ENCODE data around the gene MOCS1. TPM values are rescaled to one million over a fixed set of nuclear protein-coding genes. Genes with fewer than 3 reads are reported as not detected.

Gene MOCS1
- total and polyA plus RNA-seq, 4 donors = 6.7 to 36.2 (median 29.2) TPM

DNA sequence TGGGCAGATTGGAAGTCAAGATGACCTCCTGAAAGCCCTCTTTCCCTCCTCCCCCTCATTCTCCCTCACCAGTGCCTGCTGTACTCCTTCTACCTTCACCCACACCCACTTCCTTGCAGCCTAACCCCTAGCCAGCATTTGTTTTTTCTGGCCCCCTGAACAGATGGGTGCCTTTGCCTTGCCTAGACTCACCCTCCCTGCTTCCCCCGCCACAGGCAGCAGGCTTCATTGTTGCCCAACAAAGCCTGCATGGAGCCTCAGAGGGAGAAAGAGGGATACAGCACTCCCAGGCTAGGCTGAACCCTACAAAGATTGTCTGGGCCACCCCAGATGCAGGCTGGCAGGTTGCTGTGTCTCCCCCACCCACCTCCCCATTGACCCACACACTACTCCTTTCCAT, 2.7 kb downstream of the MOCS1 start:
- no peak for DNase-seq (ENCODE audit: low spot score)
- H3K27ac ChIP-seq (ENCODE audit: low read depth in 1 of 2, low read length in 2 of 2) = peak overlapping the region in 1 of 2 donors; percentile 5

DNA sequence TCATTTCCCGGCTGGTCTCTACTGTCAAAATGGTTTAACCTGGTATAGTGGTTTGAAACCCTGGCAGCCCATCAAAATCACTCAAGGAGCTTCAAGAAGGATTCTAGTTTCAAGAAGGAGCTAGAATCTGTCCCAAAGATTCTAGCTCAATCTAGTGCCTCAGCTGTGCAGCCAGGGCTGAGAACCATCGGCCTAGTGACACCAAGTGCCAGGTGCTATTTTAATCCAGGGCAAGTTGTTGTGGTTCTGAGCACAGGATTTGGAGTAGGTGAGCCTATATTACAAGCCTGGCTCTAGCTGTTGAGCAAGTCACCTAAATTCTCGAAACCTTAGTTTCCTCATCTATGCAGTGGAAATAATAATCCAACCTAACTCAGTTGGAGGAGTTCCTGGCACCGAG, 3.7 kb downstream of the MOCS1 start:
- Histone ChIP-seq H3K4me3 (ENCODE audit: low read depth in 1 of 3, low read length in 3 of 3) (no peak overlapping the region), H3K9ac (ENCODE audit: low read depth in 1 of 2, low read length in 2 of 2) (no peak overlapping the region), H3K4me1 (ENCODE audit: control insufficient read depth in 4 of 4, insufficient read depth in 4 of 4, low read length in 3 of 4) (peaks cover 9 to 48% (median 36%) of the 10 kb centered on the region in 4 donors), H3K9me3 (ENCODE audit: control insufficient read depth in 4 of 4, low read length in 3 of 4) (no peaks in the 10 kb centered on the region), H3K27ac (ENCODE audit: low read depth in 1 of 2, low read length in 2 of 2) (peak overlapping the region; percentile 33 to 67), H3K36me3 (ENCODE audit: control insufficient read depth in 4 of 4, insufficient read depth in 3 of 4, low read depth in 1 of 4, low read length in 3 of 4) (peaks cover 0 to 7% (median 4%) of the 10 kb centered on the region in 4 donors), H3K27me3 (ENCODE audit: control insufficient read depth in 4 of 4, insufficient read depth in 4 of 4, low read length in 3 of 4) (no peaks in the 10 kb centered on the region)
- WGBS = 76% methylated on average over 4 of the region's 4 CpGs
- DNase-seq (ENCODE audit: low spot score) = no peak
- no peak for TF ChIP-seq JUND (IDR thresholded peaks at IDR 0.05)
- TF ChIP-seq, protein P1, sequence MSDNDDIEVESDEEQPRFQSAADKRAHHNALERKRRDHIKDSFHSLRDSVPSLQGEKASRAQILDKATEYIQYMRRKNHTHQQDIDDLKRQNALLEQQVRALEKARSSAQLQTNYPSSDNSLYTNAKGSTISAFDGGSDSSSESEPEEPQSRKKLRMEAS (IDR thresholded peaks at IDR 0.05) = no peak
- no peak for TF ChIP-seq GABPA (IDR thresholded peaks at IDR 0.05 in 1 of 2, conservative IDR thresholded peaks at IDR 0.05 in 1 of 2)
- TF ChIP-seq EGR1 (IDR thresholded peaks at IDR 0.05; ENCODE audit: low read depth in 2 of 2) = no peak
- TF ChIP-seq TAF1 (conservative IDR thresholded peaks at IDR 0.05) = no peak
- no peak for TF ChIP-seq RXRA (IDR thresholded peaks at IDR 0.05)
- TF ChIP-seq SP1 (IDR thresholded peaks at IDR 0.05) = no peak
- TF ChIP-seq, protein P2, sequence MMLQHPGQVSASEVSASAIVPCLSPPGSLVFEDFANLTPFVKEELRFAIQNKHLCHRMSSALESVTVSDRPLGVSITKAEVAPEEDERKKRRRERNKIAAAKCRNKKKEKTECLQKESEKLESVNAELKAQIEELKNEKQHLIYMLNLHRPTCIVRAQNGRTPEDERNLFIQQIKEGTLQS (IDR thresholded peaks at IDR 0.05) = no peak
- no peak for TF ChIP-seq RAD21 (IDR thresholded peaks at IDR 0.05)
- TF ChIP-seq FOXA1 (IDR thresholded peaks at IDR 0.05) = no peak
- no peak for TF ChIP-seq HNF4A (conservative IDR thresholded peaks at IDR 0.05)
- TF ChIP-seq, protein P3, sequence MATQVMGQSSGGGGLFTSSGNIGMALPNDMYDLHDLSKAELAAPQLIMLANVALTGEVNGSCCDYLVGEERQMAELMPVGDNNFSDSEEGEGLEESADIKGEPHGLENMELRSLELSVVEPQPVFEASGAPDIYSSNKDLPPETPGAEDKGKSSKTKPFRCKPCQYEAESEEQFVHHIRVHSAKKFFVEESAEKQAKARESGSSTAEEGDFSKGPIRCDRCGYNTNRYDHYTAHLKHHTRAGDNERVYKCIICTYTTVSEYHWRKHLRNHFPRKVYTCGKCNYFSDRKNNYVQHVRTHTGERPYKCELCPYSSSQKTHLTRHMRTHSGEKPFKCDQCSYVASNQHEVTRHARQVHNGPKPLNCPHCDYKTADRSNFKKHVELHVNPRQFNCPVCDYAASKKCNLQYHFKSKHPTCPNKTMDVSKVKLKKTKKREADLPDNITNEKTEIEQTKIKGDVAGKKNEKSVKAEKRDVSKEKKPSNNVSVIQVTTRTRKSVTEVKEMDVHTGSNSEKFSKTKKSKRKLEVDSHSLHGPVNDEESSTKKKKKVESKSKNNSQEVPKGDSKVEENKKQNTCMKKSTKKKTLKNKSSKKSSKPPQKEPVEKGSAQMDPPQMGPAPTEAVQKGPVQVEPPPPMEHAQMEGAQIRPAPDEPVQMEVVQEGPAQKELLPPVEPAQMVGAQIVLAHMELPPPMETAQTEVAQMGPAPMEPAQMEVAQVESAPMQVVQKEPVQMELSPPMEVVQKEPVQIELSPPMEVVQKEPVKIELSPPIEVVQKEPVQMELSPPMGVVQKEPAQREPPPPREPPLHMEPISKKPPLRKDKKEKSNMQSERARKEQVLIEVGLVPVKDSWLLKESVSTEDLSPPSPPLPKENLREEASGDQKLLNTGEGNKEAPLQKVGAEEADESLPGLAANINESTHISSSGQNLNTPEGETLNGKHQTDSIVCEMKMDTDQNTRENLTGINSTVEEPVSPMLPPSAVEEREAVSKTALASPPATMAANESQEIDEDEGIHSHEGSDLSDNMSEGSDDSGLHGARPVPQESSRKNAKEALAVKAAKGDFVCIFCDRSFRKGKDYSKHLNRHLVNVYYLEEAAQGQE (IDR thresholded peaks at IDR 0.05) = no peak
- TF ChIP-seq, protein P4, sequence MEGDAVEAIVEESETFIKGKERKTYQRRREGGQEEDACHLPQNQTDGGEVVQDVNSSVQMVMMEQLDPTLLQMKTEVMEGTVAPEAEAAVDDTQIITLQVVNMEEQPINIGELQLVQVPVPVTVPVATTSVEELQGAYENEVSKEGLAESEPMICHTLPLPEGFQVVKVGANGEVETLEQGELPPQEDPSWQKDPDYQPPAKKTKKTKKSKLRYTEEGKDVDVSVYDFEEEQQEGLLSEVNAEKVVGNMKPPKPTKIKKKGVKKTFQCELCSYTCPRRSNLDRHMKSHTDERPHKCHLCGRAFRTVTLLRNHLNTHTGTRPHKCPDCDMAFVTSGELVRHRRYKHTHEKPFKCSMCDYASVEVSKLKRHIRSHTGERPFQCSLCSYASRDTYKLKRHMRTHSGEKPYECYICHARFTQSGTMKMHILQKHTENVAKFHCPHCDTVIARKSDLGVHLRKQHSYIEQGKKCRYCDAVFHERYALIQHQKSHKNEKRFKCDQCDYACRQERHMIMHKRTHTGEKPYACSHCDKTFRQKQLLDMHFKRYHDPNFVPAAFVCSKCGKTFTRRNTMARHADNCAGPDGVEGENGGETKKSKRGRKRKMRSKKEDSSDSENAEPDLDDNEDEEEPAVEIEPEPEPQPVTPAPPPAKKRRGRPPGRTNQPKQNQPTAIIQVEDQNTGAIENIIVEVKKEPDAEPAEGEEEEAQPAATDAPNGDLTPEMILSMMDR (IDR thresholded peaks at IDR 0.05; ENCODE audit: low read depth, low read length, missing input control) = no peak
- TF ChIP-seq, protein P5, sequence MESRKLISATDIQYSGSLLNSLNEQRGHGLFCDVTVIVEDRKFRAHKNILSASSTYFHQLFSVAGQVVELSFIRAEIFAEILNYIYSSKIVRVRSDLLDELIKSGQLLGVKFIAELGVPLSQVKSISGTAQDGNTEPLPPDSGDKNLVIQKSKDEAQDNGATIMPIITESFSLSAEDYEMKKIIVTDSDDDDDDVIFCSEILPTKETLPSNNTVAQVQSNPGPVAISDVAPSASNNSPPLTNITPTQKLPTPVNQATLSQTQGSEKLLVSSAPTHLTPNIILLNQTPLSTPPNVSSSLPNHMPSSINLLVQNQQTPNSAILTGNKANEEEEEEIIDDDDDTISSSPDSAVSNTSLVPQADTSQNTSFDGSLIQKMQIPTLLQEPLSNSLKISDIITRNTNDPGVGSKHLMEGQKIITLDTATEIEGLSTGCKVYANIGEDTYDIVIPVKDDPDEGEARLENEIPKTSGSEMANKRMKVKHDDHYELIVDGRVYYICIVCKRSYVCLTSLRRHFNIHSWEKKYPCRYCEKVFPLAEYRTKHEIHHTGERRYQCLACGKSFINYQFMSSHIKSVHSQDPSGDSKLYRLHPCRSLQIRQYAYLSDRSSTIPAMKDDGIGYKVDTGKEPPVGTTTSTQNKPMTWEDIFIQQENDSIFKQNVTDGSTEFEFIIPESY (IDR thresholded peaks at IDR 0.05) = no peak
- no peak for TF ChIP-seq NR2F2 (IDR thresholded peaks at IDR 0.05)
- no peak for TF ChIP-seq FOXA2 (IDR thresholded peaks at IDR 0.05)
- TF ChIP-seq YY1 (IDR thresholded peaks at IDR 0.05) = no peak
- TF ChIP-seq HNF4G (IDR thresholded peaks at IDR 0.05) = no peak

More for the DNA sequence above, 2.7 kb downstream of the MOCS1 start:
- Histone ChIP-seq H3K9ac (ENCODE audit: low read depth in 1 of 2, low read length in 2 of 2) (no peak overlapping the region), H3K4me1 (ENCODE audit: control insufficient read depth in 4 of 4, insufficient read depth in 4 of 4, low read length in 3 of 4) (peaks cover 9 to 40% (median 30%) of the 10 kb centered on the region in 4 donors), H3K27me3 (ENCODE audit: control insufficient read depth in 4 of 4, insufficient read depth in 4 of 4, low read length in 3 of 4) (no peaks in the 10 kb centered on the region), H3K36me3 (ENCODE audit: control insufficient read depth in 4 of 4, insufficient read depth in 3 of 4, low read depth in 1 of 4, low read length in 3 of 4) (no peaks in the 10 kb centered on the region), H3K4me3 (ENCODE audit: low read depth in 1 of 3, low read length in 3 of 3) (no peak overlapping the region), H3K9me3 (ENCODE audit: control insufficient read depth in 4 of 4, low read length in 3 of 4) (no peaks in the 10 kb centered on the region)
- TF ChIP-seq FOXA2 (IDR thresholded peaks at IDR 0.05) = no peak
- TF ChIP-seq HNF4G (IDR thresholded peaks at IDR 0.05) = no peak
- TF ChIP-seq GABPA (IDR thresholded peaks at IDR 0.05 in 1 of 2, conservative IDR thresholded peaks at IDR 0.05 in 1 of 2) = no peak
- WGBS = 83% methylated on average over 1 of the region's 1 CpG

Measured in liver (tissue), 9 donors.